ENCODE data around the gene PHLDA2.
A peak's percentile ranks its signal among the peaks of the same experiment; 100 is the strongest.
"Not testable (repeated sequence)": the region's sequence is repeated elsewhere in the genome, so short reads cannot be mapped to it uniquely, and the experiment has no call there.

The PHLDA2 gene

DNA sequence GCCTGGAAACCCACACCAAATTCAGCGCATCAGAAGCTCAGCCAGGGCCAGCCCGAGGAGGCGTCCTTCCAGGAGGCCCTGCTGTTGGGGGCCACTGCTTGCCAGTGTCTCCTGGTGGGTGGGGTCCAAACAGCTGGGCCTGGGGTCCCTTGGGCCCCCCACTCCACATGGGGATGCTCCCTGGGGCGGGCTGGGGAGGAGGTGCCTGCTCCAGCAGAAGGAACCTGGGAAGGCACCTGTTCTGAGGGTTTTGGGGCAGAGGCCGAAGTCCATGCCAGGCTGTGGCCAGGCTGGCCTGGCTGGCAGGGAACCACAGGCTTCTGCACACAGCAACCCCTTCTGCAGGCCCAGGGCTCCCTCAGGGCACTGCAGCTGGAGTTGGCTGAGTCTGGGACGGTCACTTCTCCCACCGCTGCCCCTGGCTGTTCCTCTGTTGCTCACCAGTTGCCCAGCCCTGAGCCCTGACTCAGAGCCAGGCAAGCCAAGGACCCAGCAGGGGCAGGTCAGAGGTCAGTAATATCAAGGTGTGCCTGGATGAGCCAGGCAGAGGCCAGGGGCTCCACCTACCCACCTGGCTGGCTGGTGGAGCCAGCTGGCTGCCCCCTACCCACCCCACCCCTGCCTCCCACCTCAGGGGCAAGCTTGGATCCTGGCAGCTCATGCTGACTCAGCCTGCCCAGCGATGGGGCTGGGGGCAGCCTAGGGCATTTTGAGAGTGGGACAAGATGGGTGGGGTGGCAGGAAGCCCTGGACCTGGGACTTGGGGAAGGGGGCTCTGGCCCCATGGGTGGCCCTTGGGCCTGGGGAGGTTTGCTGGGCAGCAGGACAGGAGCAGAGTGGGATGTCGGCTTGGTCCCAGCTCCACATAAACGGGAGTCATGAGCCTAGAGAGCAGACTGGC lies 12.0 kb upstream of the PHLDA2 start:
- Histone ChIP-seq H3K9me3 (ENCODE audit: insufficient read depth, low read length, severe bottlenecking) (peaks cover 31% of the 10 kb centered on the region), H3K9ac (ENCODE audit: low read depth, low read length) (no peak overlapping the region), H3K79me2 (ENCODE audit: insufficient read depth, low read length) (no peaks in the 10 kb centered on the region), H3K27ac (ENCODE audit: low read length) (no peak overlapping the region), H3K4me3 (ENCODE audit: low read depth in 1 of 2, low read length in 2 of 2) (no peak overlapping the region), H3K4me2 (ENCODE audit: insufficient read depth, low read length) (no peak overlapping the region), H4K20me1 (ENCODE audit: insufficient read depth, low read length) (peaks cover 14% of the 10 kb centered on the region; the same call in 1 of the 2 replicates), H3K27me3 (ENCODE audit: insufficient read depth, low read length, poor library complexity) (no peaks in the 10 kb centered on the region), H2AFZ (ENCODE audit: low read depth, low read length) (no peak overlapping the region), H3K36me3 (ENCODE audit: insufficient read depth, low read length) (peaks cover 35% of the 10 kb centered on the region), H3K4me1 (ENCODE audit: insufficient read depth, low read length) (no peaks in the 10 kb centered on the region)
- ATAC-seq (ENCODE audit: insufficient read depth, low read depth) (peak; percentile 15), DNase-seq (no peak)
- TF ChIP-seq, protein P1, sequence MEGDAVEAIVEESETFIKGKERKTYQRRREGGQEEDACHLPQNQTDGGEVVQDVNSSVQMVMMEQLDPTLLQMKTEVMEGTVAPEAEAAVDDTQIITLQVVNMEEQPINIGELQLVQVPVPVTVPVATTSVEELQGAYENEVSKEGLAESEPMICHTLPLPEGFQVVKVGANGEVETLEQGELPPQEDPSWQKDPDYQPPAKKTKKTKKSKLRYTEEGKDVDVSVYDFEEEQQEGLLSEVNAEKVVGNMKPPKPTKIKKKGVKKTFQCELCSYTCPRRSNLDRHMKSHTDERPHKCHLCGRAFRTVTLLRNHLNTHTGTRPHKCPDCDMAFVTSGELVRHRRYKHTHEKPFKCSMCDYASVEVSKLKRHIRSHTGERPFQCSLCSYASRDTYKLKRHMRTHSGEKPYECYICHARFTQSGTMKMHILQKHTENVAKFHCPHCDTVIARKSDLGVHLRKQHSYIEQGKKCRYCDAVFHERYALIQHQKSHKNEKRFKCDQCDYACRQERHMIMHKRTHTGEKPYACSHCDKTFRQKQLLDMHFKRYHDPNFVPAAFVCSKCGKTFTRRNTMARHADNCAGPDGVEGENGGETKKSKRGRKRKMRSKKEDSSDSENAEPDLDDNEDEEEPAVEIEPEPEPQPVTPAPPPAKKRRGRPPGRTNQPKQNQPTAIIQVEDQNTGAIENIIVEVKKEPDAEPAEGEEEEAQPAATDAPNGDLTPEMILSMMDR (IDR thresholded peaks at IDR 0.05; ENCODE audit: borderline replicate concordance, extremely low read depth, low read length, poor library complexity, severe bottlenecking) = no peak
- no peak for TF ChIP-seq EZH2 (IDR thresholded peaks at IDR 0.05; ENCODE audit: borderline replicate concordance, low read depth, low read length, severe bottlenecking)

- Histone ChIP-seq H3K4me3 (ENCODE audit: low read depth in 1 of 2, low read length in 2 of 2) (no peak overlapping the region), H3K79me2 (ENCODE audit: insufficient read depth, low read length) (no peaks in the 10 kb centered on the region), H3K9me3 (ENCODE audit: insufficient read depth, low read length, severe bottlenecking) (peaks cover 31% of the 10 kb centered on the region), H3K4me1 (ENCODE audit: insufficient read depth, low read length) (no peaks in the 10 kb centered on the region), H3K9ac (ENCODE audit: low read depth, low read length) (no peak overlapping the region), H3K36me3 (ENCODE audit: insufficient read depth, low read length) (peaks cover 26% of the 10 kb centered on the region), H3K4me2 (ENCODE audit: insufficient read depth, low read length) (no peak overlapping the region), H2AFZ (ENCODE audit: low read depth, low read length) (no peak overlapping the region), H3K27me3 (ENCODE audit: insufficient read depth, low read length, poor library complexity) (no peaks in the 10 kb centered on the region), H3K27ac (ENCODE audit: low read length) (no peak overlapping the region), H4K20me1 (ENCODE audit: insufficient read depth, low read length) (peaks cover 12% of the 10 kb centered on the region; the same call in 1 of the 2 replicates)
- TF ChIP-seq EZH2 (IDR thresholded peaks at IDR 0.05; ENCODE audit: borderline replicate concordance, low read depth, low read length, severe bottlenecking) = no peak
- TF ChIP-seq, protein P1 (IDR thresholded peaks at IDR 0.05; ENCODE audit: borderline replicate concordance, extremely low read depth, low read length, poor library complexity, severe bottlenecking) = no peak
- DNase-seq (no peak), ATAC-seq (ENCODE audit: insufficient read depth, low read depth) (peak; percentile 21; the same call in 1 of the 3 replicates)
These were observed 11.1 kb upstream of the PHLDA2 start for GRCh38 chr11:2940147-2940920.

DNA sequence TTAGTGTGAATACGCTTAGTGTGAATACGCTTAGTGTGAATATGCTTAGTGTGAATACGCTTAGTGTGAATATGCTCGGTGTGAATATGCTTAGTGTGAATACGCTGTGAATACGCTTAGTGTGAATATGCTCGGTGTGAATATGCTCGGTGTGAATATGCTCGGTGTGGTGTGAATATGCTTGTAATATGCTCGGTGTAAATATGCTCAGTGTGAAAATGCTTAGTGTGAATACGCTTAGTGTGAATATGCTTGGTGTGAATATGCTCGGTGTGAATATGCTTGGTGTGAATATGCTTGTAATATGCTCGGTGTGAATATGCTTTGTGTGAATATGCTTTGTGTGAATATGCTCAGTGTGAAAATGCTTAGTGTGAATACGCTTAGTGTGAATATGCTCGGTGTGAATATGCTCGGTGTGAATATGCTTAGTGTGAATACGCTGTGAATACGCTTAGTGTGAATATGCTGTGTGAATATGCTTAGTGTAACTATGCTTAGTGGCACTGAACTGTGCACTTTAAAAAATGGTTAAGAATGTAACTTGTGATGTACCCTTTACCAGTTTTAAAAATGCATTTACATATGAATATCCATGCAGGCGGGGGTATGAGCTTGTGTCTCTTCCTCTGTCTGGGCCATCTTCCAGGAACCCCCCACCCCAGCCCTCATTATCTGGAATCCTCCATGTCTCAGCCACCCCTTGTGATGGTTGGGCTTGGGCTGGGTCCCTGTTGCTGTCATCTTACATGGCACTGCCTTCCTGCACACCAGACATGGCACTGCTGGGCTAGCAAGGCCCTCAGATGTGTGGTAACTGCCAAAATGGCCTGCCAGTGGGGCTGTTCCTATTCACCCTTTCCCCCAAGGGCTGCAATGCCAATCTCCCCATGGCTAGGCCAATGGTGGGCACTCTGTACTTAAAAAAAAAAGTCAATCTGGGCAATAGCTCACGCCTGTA lies 9.5 kb upstream of the PHLDA2 start:
- H3K27me3 ChIP-seq (ENCODE audit: insufficient read depth, low read length, poor library complexity); ATAC-seq (ENCODE audit: insufficient read depth, low read depth); H3K4me2 ChIP-seq (ENCODE audit: insufficient read depth, low read length); H3K4me1 ChIP-seq (ENCODE audit: insufficient read depth, low read length); H3K4me3 ChIP-seq (ENCODE audit: low read depth in 1 of 2, low read length in 2 of 2); DNase-seq; H3K9ac ChIP-seq (ENCODE audit: low read depth, low read length); H4K20me1 ChIP-seq (ENCODE audit: insufficient read depth, low read length); H3K79me2 ChIP-seq (ENCODE audit: insufficient read depth, low read length); H3K27ac ChIP-seq (ENCODE audit: low read length); H2AFZ ChIP-seq (ENCODE audit: low read depth, low read length): not testable (repeated sequence)
- peaks cover 31% of the 10 kb centered on the region for H3K9me3 ChIP-seq (ENCODE audit: insufficient read depth, low read length, severe bottlenecking)
- H3K36me3 ChIP-seq (ENCODE audit: insufficient read depth, low read length) = peaks cover 10% of the 10 kb centered on the region

DNA sequence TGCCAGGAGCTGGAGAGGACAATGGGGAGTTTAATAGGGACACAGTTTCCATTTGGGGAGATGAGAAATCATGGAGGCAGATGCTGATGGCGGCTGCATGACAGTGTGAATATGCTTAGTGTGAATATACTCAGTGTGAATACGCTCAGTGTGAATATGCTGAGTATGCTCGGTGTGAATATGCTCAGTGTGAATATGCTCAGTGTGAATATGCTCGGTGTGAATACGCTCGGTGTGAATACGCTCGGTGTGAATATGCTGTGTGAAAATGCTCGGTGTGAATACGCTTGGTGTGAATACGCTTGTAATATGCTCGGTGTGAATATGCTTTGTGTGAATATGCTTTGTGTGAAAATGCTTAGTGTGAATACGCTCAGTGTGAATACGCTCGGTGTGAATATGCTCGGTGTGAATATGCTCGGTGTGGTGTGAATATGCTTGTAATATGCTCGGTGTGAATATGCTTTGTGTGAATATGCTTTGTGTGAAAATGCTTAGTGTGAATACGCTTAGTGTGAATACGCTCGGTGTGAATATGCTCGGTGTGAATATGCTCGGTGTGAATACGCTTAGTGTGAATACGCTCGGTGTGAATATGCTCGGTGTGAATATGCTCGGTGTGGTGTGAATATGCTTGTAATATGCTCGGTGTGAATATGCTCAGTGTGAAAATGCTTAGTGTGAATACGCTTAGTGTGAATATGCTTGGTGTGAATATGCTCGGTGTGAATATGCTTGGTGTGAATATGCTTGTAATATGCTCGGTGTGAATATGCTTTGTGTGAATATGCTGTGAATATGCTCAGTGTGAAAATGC lies 8.6 kb upstream of the PHLDA2 start:
- not testable (repeated sequence) for DNase-seq; H3K4me1 ChIP-seq (ENCODE audit: insufficient read depth, low read length); H3K9ac ChIP-seq (ENCODE audit: low read depth, low read length); H3K4me2 ChIP-seq (ENCODE audit: insufficient read depth, low read length); H3K27ac ChIP-seq (ENCODE audit: low read length); H4K20me1 ChIP-seq (ENCODE audit: insufficient read depth, low read length); H3K79me2 ChIP-seq (ENCODE audit: insufficient read depth, low read length); H3K36me3 ChIP-seq (ENCODE audit: insufficient read depth, low read length); H2AFZ ChIP-seq (ENCODE audit: low read depth, low read length); H3K4me3 ChIP-seq (ENCODE audit: low read depth in 1 of 2, low read length in 2 of 2); ATAC-seq (ENCODE audit: insufficient read depth, low read depth); H3K27me3 ChIP-seq (ENCODE audit: insufficient read depth, low read length, poor library complexity)
- peaks cover 31% of the 10 kb centered on the region for H3K9me3 ChIP-seq (ENCODE audit: insufficient read depth, low read length, severe bottlenecking)

All from DND-41 (cell line).